GM21390 (cell line): ENCODE data around the gene WDR91.

Source experiments
- ATAC-seq: cut with Tn5 transposase; IDR thresholded peaks from one replicate; pipeline ENCODE4 v1.9.1; 2021; ENCODE audit not compliant: unreplicated experiment

WDR91 gene

DNA sequence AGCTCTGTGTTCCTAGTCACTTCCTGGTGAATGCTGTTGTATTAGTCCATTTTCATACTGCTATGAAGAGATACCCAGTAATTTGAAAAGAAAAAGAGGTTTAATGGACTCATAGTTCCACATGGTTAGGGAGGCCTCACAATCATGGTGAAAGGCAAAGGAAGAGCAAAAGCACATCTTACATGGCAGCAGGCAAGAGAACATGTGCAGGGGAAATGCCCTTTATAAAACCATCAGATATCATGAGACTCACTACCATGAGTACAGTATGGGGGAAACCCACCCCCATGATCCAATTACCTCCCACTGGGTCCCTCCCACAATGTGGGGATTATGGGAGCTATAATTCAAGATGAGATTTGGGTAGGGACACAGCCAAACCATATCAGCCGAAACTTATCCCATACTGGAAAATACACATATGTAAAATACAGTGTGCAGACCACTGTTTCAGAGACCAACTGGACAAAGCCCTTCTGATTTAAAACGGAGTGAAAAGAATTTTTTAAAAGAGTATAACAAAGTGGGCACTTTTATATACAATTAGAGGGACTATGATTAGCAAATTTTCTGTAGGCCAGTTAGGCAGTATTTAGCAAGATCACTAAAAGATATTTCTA lies 48.8 kb downstream of the WDR91 start:
- no peak for ATAC-seq

DNA sequence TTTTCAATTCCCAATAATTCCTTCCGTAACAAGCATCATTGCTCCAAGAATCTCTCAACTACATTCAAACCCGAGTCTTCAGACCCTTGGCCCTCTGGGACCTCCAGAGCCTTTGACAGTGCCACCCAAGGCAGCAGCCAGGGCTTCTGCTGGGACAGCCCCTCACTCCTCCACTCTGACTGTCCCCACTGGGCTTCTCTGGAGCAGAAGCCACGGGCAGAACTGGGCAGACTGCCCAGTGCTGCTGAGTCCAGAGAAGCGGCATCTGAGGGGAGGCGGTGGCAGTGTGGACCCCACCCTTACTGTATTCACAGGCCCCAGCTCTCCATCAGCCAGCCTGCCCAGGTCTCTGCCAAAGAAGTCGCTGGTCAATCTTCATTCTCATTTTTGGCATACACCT lies 49.7 kb downstream of the WDR91 start:
- ATAC-seq: no peak

DNA sequence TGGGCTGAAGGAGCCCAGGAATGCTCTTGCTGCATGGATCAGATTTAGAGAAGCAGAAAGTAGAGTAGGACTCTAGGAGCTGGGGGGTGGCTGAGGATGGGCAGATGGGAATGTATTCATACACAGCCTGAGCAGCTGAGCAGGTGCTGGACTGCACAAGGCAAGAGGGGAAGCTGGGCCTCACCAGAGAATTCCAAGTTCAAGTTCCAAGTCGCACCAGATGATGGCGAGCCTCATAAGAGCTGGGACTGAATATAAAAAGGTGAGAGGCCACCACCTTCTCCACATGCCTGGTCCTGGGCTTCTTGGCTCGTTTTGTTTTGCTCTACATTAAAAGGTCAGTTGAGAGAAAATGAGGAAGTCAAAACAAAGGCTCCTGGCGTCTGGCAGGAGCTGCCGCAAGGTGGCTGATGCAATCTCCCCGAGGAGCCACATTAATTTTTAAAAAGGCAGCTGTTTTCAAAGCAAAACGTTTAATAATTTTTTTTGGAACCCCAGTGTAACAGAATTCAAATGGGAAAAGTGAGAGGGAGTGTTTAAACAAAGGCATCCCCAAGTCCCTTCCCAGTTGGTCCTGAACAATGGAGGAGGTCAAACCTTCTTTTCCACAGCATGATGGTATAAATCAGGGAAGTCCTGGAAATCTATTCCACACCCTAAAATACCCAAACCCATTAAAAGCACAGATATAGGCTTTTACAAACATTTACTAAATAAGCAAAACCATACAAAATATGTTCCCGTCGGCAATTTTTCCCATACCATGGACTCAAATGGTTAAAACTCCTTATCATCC lies 50.3 kb downstream of the WDR91 start:
- no peak for ATAC-seq

DNA sequence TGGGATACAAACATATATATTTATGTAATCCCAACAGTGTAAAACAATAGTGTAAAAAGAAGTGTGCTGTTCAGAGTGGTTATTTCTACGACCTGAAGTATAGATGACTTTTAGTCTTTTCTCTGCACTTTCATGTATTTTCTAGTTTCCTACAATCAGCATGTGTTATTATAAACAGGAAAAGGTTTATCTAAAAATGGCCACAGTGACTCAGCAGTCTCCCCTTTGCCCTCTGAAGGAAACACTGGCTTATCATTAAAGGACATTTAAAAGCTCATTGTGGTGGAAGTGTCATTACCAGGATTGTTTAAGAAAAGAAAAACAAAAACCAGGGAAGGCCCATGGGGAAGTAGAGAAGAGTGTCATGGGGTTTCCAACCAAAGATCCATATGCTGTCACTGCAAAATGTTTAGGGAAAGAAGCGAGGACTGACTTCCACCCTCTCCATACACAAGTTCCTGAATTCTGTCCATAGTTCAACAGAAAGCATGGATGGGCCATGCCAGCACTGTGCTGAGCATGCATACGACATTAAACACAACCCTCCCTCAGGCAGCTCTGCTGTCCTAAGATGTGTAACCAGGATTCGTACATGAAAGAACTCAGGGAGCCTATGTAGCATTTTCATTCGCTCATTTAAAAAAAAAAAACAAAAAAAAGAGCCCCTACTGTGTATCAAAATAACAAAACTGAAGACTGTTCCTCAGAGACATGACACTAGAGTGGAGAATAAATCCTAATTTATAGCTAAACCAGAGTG lies 51.0 kb downstream of the WDR91 start:
- ATAC-seq: peak; percentile 55

DNA sequence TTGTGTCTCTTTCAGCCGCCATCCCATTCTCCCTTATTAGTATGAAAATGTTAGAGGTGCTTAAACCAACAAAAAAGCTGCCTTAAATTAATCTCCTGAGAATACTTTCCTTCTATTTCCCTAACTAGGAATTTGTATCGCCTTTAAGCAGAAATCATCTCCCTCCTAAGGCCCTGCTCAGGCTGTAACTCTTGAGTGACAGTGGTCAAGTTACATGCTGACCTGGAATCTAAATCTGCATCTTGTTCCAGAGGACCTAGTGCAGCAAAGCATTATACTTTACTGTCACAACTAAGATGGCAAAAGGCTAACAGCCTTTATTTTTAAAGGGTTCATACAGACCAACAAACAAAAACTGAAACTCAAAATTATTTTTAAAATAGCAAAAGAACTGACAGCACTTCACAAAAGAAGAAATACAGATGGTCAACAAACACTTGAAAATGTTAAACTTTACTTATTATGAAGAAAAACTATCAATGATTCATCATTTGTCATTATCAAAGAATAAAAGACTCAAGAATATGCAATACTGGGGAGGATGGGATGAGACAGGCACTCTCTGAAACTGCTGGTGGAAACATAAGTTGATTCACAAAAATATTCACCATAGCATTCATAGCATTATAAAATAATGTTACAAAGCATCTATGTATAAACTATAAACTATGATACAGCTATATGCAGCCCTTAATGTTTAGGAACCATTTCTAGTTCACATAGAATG lies 51.8 kb downstream of the WDR91 start:
- ATAC-seq: no peak

DNA sequence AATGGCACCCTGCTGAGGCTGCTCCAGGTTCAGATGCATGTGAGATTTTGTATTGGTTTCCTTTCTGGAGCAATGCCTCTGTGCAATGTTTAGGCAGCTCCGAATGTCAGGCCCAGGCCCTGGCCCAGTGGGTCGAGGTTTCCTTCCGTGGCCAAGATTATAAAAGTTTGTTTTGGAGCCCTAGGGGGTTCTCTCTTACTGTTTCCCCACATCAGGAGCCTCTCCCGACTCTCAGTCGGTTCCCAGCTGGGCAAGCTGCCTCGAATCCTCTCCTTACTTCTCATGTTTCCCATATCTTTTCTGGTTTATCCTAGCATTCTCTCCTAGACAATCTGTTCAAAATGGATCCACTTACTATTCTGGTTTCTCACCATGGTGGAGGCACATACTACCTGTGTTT lies 52.5 kb downstream of the WDR91 start:
- no peak for ATAC-seq

DNA sequence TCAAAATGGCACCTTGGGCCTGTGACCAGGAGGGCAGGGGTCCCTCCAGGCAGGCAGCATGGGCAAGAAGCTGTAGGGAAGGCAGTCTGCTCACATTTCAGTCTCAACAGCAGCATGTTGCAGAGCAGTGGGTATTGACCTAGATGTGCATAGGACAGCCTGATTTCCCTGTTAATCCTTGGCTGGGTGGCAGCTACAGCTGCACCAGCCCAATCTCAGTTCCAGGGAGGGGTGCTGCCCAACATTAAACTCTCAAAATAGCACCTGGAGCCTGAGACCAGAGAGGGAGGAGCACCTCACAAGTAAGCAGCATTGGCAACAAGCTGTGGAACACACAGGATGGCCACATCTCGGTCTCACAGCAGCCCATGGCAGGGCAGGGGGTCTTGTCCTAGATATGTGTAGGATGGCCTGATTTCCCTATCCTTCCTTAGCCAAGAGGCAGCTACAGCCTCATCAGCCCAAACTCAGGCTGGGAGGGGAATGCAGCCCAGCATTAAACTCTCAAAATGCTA lies 53.1 kb downstream of the WDR91 start:
- ATAC-seq: no peak

DNA sequence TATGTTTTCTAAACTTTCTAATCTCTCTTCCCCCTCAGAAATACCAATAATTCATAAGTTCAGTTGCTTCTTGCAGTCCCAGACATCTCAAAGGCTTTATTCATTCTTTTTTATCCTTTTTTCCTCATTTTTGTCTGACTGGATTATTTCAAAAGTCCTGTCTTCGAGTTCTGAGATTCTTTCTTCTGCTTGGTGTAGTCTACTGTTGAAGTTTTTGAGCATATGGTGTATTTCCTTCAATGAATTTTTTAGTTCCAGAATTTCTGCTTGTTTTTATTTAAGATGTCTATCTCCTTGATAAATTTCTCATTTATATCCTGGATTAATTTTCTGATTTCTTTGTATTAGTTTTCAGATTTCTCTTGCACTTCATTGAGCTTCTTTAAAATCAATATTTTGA lies 55.0 kb downstream of the WDR91 start:
- no peak for ATAC-seq

DNA sequence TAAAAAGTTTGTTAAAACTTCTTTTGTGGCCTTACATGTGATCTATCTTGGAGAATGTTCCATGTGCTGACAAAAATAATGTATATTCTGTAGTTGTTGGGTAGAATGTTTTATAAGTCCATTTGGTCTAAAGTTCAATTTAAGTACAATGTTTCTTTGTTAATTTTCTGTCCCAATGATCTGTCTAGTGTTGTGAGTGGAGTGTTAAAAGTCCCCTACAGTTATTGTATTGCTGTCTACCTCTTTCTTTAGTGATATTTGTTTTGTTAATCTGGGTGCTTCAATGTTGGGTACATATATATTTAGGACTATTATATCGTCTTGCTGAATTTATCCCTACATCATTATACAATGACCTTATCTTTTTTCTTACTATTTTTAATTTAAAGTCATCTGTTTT lies 56.6 kb downstream of the WDR91 start:
- ATAC-seq: no peak

DNA sequence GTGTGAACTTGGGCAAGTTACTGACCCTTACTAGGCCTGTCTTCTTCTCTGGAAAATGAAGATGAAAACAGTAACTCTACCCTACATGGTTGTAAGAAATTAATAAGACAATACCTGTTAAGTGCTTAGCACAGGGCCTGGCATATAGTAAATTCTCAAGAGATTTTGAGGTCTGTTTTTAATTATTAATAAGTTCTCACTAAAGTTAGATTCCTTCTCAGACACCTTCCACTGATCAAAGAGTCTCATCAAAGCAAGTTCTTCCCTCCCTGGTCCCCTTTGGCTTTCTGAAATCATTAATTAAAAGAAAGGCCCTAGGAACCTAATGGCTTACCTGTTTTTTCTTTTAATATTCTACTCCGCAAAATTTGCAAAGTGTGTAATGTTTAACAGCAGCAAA lies 58.9 kb downstream of the WDR91 start:
- no peak for ATAC-seq

DNA sequence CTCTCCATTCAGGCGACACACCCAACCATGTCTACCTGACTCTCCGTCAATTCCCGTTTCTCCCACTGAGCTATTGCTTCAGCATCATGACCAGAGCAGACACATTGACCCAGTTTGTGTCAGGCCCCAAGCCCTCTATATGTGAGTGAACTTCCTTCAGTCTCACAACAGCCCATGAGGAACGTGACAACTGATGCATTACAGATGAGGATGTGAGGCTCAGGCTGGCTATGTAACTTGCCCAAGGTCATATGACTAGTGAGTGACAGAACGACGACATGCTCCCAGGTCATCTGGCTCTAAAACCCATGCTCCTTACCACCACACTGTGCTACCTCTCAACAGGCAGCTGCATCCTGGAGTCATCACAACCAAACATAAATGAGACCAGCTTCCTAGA lies 59.8 kb downstream of the WDR91 start:
- no peak for ATAC-seq

DNA sequence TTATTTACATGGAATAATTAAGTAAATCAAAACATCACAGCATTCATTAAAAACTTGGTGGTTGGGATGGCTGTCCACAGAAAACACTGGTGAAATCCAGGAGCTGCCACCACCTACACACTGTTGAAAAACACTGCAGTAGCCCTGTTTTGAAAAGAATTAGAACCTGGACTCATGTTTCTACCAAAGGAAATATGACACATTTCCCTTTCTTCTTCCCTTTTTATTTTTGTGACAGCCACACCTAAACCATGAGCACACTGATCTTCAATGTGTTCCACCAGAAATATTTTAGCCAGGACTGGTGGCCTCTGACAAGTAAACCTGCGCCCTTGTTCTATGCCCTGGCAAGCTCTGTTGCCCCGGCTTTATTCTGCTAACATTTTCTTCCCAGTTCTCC lies 60.2 kb downstream of the WDR91 start:
- ATAC-seq: no peak

DNA sequence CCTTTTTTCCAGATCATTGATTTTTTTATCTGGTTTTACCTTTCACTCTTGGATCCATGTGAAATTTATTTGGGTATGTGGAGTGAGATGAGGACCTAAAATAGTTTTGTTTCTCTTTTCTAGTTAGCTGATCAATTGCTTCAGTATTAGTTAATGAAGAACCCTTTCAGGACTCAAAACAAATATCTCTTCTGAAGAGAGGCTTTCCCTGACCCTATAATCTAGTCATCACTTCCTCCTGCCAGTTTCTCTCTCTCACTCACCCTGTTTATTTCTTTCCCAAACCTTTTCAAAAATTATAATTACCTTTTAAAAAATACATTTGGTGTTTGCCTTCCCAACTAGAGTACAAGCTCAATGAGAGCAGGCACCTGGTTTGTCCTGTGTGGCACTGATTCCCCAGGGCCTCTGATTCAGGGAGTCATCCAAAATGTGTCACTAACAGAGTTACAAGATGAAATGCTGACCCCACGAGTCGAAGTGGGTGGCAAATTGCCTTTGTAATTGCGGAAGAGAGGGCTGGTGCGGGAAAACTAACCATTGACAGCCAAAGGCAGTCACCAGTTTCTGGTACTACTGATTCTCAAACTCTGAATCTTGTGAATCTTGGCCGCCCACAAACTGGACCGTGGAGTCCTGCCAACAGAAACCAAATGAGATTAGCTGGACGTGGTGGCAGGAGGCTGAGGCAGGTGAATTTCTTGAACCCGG lies 61.1 kb downstream of the WDR91 start:
- ATAC-seq: no peak

DNA sequence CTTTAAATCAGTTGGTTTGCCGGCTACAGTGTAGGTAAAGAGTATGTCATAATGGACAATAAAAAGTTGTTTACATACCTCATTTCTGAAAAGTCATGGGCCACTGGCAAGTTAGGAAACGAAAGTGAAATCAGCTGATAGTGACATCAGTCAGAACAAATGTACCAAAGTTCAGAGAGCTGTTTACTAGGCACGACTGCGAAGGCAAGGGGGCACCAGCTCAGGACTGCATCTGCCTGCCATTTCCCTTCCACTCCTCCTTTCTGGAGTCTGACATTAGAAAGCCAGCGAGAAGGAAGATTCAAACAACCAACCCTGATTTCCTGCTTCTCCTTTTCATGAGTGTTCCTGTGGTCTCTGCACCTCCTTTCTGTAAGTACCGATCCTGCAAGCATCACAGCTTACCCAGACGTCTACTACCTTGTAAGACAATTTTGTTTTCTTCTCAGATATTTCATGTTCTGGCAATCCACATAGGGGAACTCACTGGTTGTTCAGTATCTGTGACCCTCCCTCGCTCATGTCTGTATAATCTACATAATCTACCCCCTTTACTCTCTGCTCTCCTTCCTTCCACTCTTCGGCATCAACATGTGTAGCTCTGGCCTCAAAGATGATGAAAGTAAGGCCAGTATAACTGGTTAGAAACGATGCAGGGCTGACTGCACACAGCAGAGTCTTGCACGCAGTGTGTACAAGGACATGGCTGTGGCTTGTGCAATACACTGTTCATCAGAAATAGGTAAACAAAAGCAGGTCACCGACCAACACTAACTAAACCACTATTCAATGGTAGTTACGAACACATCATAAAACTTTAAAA lies 63.2 kb downstream of the WDR91 start, which contains the start of gene TMEM140:
TSS of gene TMEM140 (plus strand) at position 174 of the 823 bp plus-strand sequence. CDS start 16,370 bp downstream, outside the sequence.
- ATAC-seq: peak; percentile 71

DNA sequence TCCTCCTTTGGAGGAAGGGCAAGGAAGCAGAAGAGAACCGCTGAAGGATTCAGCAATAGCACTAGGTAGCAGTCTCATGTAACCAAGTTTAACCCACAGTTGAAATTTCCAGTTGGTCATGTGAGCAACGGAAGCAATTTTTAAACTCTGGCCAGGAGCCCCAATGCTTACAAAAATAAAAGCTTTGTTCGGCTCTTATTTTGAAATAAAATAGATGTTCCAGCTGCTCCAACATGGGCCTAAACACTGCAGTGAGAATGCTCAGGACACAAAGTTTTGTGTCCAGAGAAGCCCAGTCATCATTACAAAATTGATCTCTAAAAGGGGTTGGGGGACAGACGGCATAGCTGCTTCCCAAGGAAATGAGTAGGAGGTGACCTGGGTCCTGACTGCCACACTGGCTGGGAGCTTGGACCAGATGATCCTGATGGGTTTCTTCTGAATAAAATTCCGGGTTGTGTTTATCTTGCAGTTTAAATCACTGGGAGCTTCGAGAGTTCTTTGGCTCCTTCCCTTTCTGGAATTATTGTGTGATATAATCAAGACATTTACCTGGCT lies 63.9 kb downstream of the WDR91 start:
- no peak for ATAC-seq

DNA sequence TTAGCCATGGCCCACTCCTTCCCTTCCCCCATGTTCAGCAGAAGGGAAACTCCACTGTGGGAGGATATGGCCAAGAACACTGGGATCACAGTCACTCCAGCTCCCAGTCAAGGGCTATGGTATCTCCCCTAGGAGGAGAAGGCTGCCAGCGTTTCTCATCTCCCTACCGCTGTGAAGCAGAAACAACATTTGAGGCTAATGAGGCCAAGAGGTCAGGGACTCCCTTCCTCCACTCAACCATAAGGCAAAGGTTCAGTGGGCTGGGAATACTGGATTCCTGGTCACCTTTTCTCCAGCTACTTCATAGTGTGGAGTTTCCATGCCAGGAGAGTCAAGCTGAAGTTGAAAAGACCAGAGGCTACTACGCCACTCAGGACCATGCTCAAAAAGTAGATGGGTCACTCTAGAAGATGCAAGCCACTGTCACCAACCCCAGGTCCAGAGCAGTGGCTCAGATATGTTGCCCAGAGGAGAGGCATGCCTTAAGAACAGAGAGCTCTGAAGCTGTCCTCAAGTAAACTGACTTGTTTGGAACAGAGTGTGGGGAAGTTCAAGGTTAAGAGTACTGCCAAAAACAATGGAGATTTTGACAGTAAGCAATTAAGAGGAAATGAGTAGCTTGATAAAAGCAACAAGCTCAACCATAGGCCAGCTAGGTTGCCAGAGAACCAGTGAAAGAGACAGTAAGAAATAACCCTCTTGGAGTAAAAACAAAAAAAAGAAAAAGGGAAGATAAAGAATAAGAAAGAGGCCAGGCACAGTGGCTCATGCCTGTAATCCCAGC lies 67.2 kb downstream of the WDR91 start:
- ATAC-seq: no peak
